HCT116 (cell line): ENCODE data around the gene SLC35A1. TPM values are rescaled to one million over a fixed set of nuclear protein-coding genes. Genes with fewer than 3 reads are reported as not detected.

Experiments used
- ATAC-seq: fragments of 200-7000 bp; cut with Tn5 transposase; 2 replicates; pipeline ENCODE4 v1.9.1; 2020; ENCODE audit warnings: mild to moderate bottlenecking, moderate library complexity
- BruUV-seq: library from RNA; stranded (reverse); fragments of 400-500 nt; replicated peaks from 2 replicates; lab custom pipeline; 2021; lab: Mats Ljungman, UMichigan
- CTCF ChIA-PET: fragments of 300-600 bp; sonication (Branson Sonifier 250); formaldehyde crosslinking; loops from one replicate; lab custom pipeline; 2021; ENCODE audit warnings: antibody characterized with exemption; lab: Charles Lee
- POLR2A ChIA-PET: fragments of 300-600, 350-600 bp; sonication (Branson Sonifier 250); formaldehyde crosslinking; loops from one replicate; lab custom pipeline; 2021; ENCODE audit warnings: antibody characterized with exemption; lab: Charles Lee
- RAD21 ChIA-PET, 2 experiments: fragments of 300-600 bp; sonication (Branson Sonifier 250); formaldehyde crosslinking; loops; one replicate each; lab custom pipeline; 2023; ENCODE audit warnings: low total read pairs in 2 of 2; ENCODE audit not compliant: uncharacterized antibody in 2 of 2, unreplicated experiment in 2 of 2, low non-redundant PET in 1 of 2; lab: Charles Lee
- DNase-seq: peaks from one replicate; pipeline ENCODE4 v3.0.0-alpha.2; 2010; ENCODE audit warnings: low read depth, low spot score
- H2AFZ ChIP-seq: fragments of 200-600 bp; shearing (Covaris generic), sonication (generic); 2 replicates; pipeline ENCODE4 v1.6.1; 2017; ENCODE audit warnings: low read depth, mixed run types, mixed read lengths, antibody characterized with exemption, low read length; ENCODE audit not compliant: poor library complexity, severe bottlenecking
- H3K27ac ChIP-seq: 2 replicates; pipeline ENCODE4 v1.5.1; 2012; ENCODE audit warnings: low read depth, low read length
- H3K27me3 ChIP-seq: fragments of 200-600 bp; sonication (generic); 2 replicates; pipeline ENCODE4 v1.6.1; 2016; ENCODE audit warnings: mixed run types, low read length, mixed read lengths; ENCODE audit not compliant: insufficient read depth
- H3K36me3 ChIP-seq, 2 experiments: fragments of 200-500 bp in 1 of 2; fragments of 200-600 bp in 1 of 2; sonication (Bioruptor generic) in 1 of 2; sonication (generic) in 1 of 2; 2 replicates each; pipeline versions ENCODE4 v1.5.1 to v1.6.1; 2014 to 2016; ENCODE audit warnings: low read length in 2 of 2, inconsistent platforms in 1 of 2, mixed read lengths in 1 of 2, mixed run types in 1 of 2; ENCODE audit not compliant: insufficient read depth in 2 of 2, control insufficient read depth in 1 of 2
- H3K4me1 ChIP-seq, 2 experiments: fragments of 200-600 bp in 1 of 2; sonication (generic) in 1 of 2; 2 replicates each; pipeline versions ENCODE4 v1.5.1 to v1.6.1; 2012 to 2017; ENCODE audit warnings: low read length in 2 of 2, inconsistent platforms in 1 of 2, mild to moderate bottlenecking in 1 of 2, mixed read lengths in 1 of 2, mixed run types in 1 of 2, moderate library complexity in 1 of 2; ENCODE audit not compliant: insufficient read depth in 2 of 2, control insufficient read depth in 1 of 2
- H3K4me2 ChIP-seq: fragments of 200-600 bp; sonication (generic); 2 replicates; pipeline ENCODE4 v1.6.1; 2017; ENCODE audit warnings: mixed run types, low read length, mixed read lengths
- H3K4me3 ChIP-seq, 2 experiments: fragments of 200-600 bp in 1 of 2; sonication (generic) in 1 of 2; replicated peaks in 1 of 2; 2 replicates each; pipeline ENCODE4 v1.5.1; 2011 to 2016; ENCODE audit warnings: low read length in 2 of 2, control low read depth in 1 of 2, low read depth in 1 of 2, mild to moderate bottlenecking in 1 of 2, mixed read lengths in 1 of 2, mixed run types in 1 of 2
- H3K79me2 ChIP-seq: fragments of 200-600 bp; sonication (generic); 2 replicates; pipeline ENCODE4 v1.6.1; 2017; ENCODE audit warnings: mild to moderate bottlenecking, mixed run types, low read length, moderate library complexity, mixed read lengths; ENCODE audit not compliant: insufficient read depth
- H3K9ac ChIP-seq: fragments of 200-600 bp; sonication (generic); 2 replicates; pipeline ENCODE4 v1.6.1; 2016; ENCODE audit warnings: low read length, mixed read lengths
- H3K9me2 ChIP-seq: fragments of 200-600 bp; sonication (generic), shearing (Covaris generic); 2 replicates; pipeline ENCODE4 v1.6.1; 2017; ENCODE audit warnings: mixed run types, mild to moderate bottlenecking, moderate library complexity; ENCODE audit not compliant: insufficient read depth
- H3K9me3 ChIP-seq, 2 experiments: fragments of 200-500 bp in 1 of 2; fragments of 200-600 bp in 1 of 2; sonication (Bioruptor generic) in 1 of 2; sonication (generic) in 1 of 2; 2 replicates each; pipeline ENCODE4 v1.6.1; 2014 to 2017; ENCODE audit warnings: low read length in 2 of 2, mixed read lengths in 2 of 2, inconsistent platforms in 1 of 2, low read depth in 1 of 2, mild to moderate bottlenecking in 1 of 2, mixed run types in 1 of 2, moderate library complexity in 1 of 2; ENCODE audit not compliant: control insufficient read depth in 1 of 2, insufficient read depth in 1 of 2
- H4K20me1 ChIP-seq: fragments of 200-600 bp; sonication (generic), shearing (Covaris generic); 2 replicates; pipeline ENCODE4 v1.6.1; 2017; ENCODE audit warnings: mixed run types, mild to moderate bottlenecking, moderate library complexity; ENCODE audit not compliant: insufficient read depth
- CBX3 ChIP-seq: IDR thresholded peaks from 2 replicates; pipeline ENCODE4 v1.6.1; 2012; ENCODE audit warnings: low read depth
- CEBPB ChIP-seq: IDR thresholded peaks from 2 replicates; pipeline ENCODE4 v1.6.1; 2012; ENCODE audit warnings: low read depth
- ELF1 ChIP-seq: IDR thresholded peaks from 2 replicates; pipeline ENCODE4 v1.6.1; 2012; ENCODE audit warnings: low read depth, borderline replicate concordance
- FOSL1 ChIP-seq: IDR thresholded peaks from 2 replicates; pipeline ENCODE4 v1.6.1; 2012; ENCODE audit warnings: low read depth
- JUND ChIP-seq: IDR thresholded peaks from 2 replicates; pipeline ENCODE4 v1.6.1; 2012
- POLR2A ChIP-seq: IDR thresholded peaks from 2 replicates; pipeline ENCODE4 v1.7.0; 2011; ENCODE audit warnings: borderline replicate concordance; ENCODE audit not compliant: insufficient read depth, insufficient read length; ENCODE audit errors: extremely low read depth
- YY1 ChIP-seq: IDR thresholded peaks from 2 replicates; pipeline ENCODE4 v1.6.1; 2011; ENCODE audit warnings: low read length, low read depth, moderate library complexity, mild to moderate bottlenecking; ENCODE audit not compliant: insufficient replicate concordance; ENCODE audit errors: extremely low read depth
- ZBTB33 ChIP-seq: IDR thresholded peaks from 2 replicates; pipeline ENCODE4 v1.6.1; 2011; ENCODE audit warnings: mild to moderate bottlenecking, low read length, moderate library complexity; ENCODE audit not compliant: insufficient replicate concordance; ENCODE audit errors: extremely low read depth
- ZFX ChIP-seq: fragments of 450-650 bp; IDR thresholded peaks from 2 replicates; pipeline ENCODE4 v1.6.1; 2017
- ZNF274 ChIP-seq: fragments of 200-500 bp; sonication (Bioruptor generic); IDR thresholded peaks from 2 replicates; pipeline ENCODE4 v1.6.1; 2014; ENCODE audit warnings: mild to moderate bottlenecking, low read depth, low read length, inconsistent platforms
- intact Hi-C: fragments of 100-400 bp; cut with micrococcal nuclease; formaldehyde crosslinking; loops from 2 replicates; pipeline ENCODE4 v1.10.0; 2022
- total RNA-seq: library from RNA; stranded (reverse); gene quantifications from one replicate; pipeline ENCODE4 v1.2.1, GENCODE V29; 2021; ENCODE audit not compliant: unreplicated experiment

The SLC35A1 gene
- total RNA-seq, 1 experiment from 2014 or later: 29.1 TPM

DNA sequence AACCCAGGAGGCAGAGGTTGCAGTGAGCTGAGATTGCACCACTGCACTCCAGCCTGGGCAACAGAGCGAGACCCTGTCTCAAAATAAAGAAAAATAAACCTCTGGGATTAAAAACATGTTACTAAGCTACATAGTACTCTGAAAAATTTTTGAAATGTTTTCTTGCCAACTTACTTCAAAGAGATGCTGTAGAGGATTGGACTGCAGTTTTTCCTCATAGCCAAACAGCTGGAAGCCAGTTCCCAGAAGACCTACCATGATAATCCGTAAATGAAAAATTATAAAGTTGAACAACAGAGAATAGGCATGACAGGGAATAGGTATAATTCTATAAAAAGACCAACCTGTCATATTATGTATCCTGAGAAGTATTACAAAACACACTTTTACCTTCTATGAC, 69.0 kb downstream of the SLC35A1 start:
- Histone ChIP-seq H3K9ac (no peak overlapping the region), H3K4me3 (no peak overlapping the region), H3K4me2 (no peak overlapping the region), H3K27ac (no peak overlapping the region), H2AFZ (no peak overlapping the region), H3K9me3 (peaks cover 0 to 4% of the 10 kb centered on the region in 2 experiments; a peak in 1 of 4 replicates), H3K9me2 (no peaks in the 10 kb centered on the region), H3K4me1 (no peaks in the 10 kb centered on the region), H3K27me3 (no peaks in the 10 kb centered on the region)
- POLR2A ChIA-PET: no interaction called here
- intact Hi-C loops: no loop called here
- no peak for DNase-seq
- ATAC-seq: no peak
- BruUV-seq: no TSS peak
- TF ChIP-seq ZBTB33 (no peak), ZFX (no peak), FOSL1 (no peak), ZNF274 (no peak), POLR2A (no peak), ELF1 (no peak), CEBPB (no peak), CBX3 (no peak), JUND (no peak), YY1 (no peak)
- TF ChIP-seq, all 23 proteins: peak for 0
- RAD21 ChIA-PET: no interaction called here
- CTCF ChIA-PET: no interaction called here
- Histone ChIP-seq H4K20me1 (no peaks in the 10 kb centered on the region), H3K79me2 (no peaks in the 10 kb centered on the region), H3K36me3 (peaks cover 3 to 27% of the 10 kb centered on the region in 2 experiments; a peak in 2 of 4 replicates)
